Loucy (cell line): Measurements from ENCODE around the gene ERICH2.
A peak's percentile ranks its signal among the peaks of the same experiment; 100 is the strongest.

ENCODE experiments used
- H2AFZ ChIP-seq: fragments of 200-600 bp; sonication (generic); 2 replicates; pipeline ENCODE4 v1.6.0; 2016; ENCODE audit warnings: antibody characterized with exemption, mild to moderate bottlenecking, low read length, moderate library complexity
- H3F3A ChIP-seq: fragments of 200-600 bp; 2 replicates; pipeline ENCODE4 v1.6.0; 2016; ENCODE audit warnings: antibody characterized with exemption, low read depth, mild to moderate bottlenecking
- H3K27me3 ChIP-seq: fragments of 200-600 bp; sonication (generic); 2 replicates; pipeline ENCODE4 v1.6.1; 2014; ENCODE audit warnings: low read length, mild to moderate bottlenecking; ENCODE audit not compliant: insufficient read depth, poor library complexity, severe bottlenecking
- H3K36me3 ChIP-seq: fragments of 200-600 bp; sonication (generic); 2 replicates; pipeline ENCODE4 v1.6.1; 2016; ENCODE audit warnings: low read length; ENCODE audit not compliant: insufficient read depth
- H3K4me1 ChIP-seq: fragments of 200-600 bp; sonication (generic); 2 replicates; pipeline ENCODE4 v1.5.1; 2014; ENCODE audit warnings: low read length, mild to moderate bottlenecking; ENCODE audit not compliant: insufficient read depth, poor library complexity, severe bottlenecking
- H3K4me2 ChIP-seq: fragments of 200-600 bp; sonication (generic); 2 replicates; pipeline ENCODE4 v1.6.0; 2014; ENCODE audit warnings: antibody characterized with exemption, low read length, low read depth, mild to moderate bottlenecking; ENCODE audit not compliant: poor library complexity, severe bottlenecking
- H3K4me3 ChIP-seq: fragments of 200-600 bp; sonication (generic); 2 replicates; pipeline ENCODE4 v1.5.1; 2014; ENCODE audit warnings: low read length, mild to moderate bottlenecking, mixed read lengths; ENCODE audit not compliant: poor library complexity, severe bottlenecking
- H3K79me2 ChIP-seq: fragments of 200-600 bp; sonication (generic); 2 replicates; pipeline ENCODE4 v1.6.1; 2014; ENCODE audit warnings: low read length; ENCODE audit not compliant: insufficient read depth
- H3K9ac ChIP-seq: fragments of 200-600 bp; sonication (generic); 2 replicates; pipeline ENCODE4 v1.6.0; 2014; ENCODE audit warnings: mild to moderate bottlenecking, low read depth, low read length, moderate library complexity; ENCODE audit not compliant: poor library complexity, severe bottlenecking
- H3K9me2 ChIP-seq: fragments of 200-600 bp; sonication (generic); replicated peaks from 2 replicates; pipeline ENCODE4 v1.6.1; 2016; ENCODE audit warnings: low read depth, low read length, mixed read lengths
- H3K9me3 ChIP-seq: fragments of 200-600 bp; sonication (generic); 2 replicates; pipeline ENCODE4 v1.6.1; 2014; ENCODE audit warnings: mild to moderate bottlenecking, antibody characterized with exemption, low read length, low read depth; ENCODE audit not compliant: insufficient read depth
- H4K20me1 ChIP-seq: fragments of 200-600 bp; sonication (generic); 2 replicates; pipeline ENCODE4 v1.6.0; 2014; ENCODE audit warnings: antibody characterized with exemption, low read length, mild to moderate bottlenecking; ENCODE audit not compliant: insufficient read depth, poor library complexity, severe bottlenecking
- EZH2phosphoT487 ChIP-seq: fragments of 200-600 bp; IDR thresholded peaks from 2 replicates; pipeline ENCODE4 v1.6.1; 2018; ENCODE audit warnings: antibody characterized with exemption, mild to moderate bottlenecking, moderate library complexity, borderline replicate concordance
- TF ChIP-seq, protein P1 (sequence below): fragments of 200-600 bp; sonication (generic); conservative IDR thresholded peaks from 2 replicates; pipeline ENCODE4 v1.5.1; 2014; ENCODE audit warnings: mild to moderate bottlenecking, antibody characterized with exemption, low read length

Gene ERICH2

DNA sequence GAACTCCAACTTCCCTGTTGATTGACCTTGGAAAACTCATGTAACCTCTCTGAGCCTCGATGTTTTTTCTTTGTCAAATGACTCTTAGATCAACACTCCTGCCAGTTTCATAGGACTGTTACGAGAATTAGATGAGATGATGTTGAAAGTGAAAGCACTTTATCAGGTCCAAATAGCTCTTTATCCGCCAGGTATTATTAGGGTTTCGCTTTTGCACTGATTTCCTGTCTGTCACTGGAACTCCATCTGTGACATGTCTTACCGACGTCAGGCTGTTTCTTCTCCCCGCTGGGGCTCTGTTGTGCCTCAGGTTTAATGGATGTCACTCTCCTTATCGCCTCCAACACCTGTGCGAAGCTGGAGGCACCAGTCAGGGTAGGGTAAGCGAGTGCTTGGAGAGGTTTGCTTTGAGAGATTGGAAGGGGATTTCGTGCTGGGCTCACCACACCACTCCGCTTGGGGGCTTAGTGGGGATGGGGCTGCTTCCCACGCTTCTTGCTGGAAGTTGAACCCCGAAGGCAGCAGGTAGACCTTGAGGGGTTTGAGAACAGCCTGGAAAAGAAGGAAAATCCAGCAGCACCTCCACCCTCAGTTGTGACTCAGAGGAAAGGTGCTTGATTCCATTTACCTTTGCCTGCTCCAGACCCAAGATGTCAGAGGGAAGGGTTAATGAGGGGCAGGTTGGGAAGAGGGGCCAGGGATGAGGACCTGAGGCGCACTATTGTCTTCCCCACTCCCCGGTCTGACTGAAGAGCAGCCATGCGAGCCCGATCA lies 50.8 kb downstream of the ERICH2 start:
- TF ChIP-seq EZH2phosphoT487 = no peak
- TF ChIP-seq, protein P1, sequence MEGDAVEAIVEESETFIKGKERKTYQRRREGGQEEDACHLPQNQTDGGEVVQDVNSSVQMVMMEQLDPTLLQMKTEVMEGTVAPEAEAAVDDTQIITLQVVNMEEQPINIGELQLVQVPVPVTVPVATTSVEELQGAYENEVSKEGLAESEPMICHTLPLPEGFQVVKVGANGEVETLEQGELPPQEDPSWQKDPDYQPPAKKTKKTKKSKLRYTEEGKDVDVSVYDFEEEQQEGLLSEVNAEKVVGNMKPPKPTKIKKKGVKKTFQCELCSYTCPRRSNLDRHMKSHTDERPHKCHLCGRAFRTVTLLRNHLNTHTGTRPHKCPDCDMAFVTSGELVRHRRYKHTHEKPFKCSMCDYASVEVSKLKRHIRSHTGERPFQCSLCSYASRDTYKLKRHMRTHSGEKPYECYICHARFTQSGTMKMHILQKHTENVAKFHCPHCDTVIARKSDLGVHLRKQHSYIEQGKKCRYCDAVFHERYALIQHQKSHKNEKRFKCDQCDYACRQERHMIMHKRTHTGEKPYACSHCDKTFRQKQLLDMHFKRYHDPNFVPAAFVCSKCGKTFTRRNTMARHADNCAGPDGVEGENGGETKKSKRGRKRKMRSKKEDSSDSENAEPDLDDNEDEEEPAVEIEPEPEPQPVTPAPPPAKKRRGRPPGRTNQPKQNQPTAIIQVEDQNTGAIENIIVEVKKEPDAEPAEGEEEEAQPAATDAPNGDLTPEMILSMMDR = no peak
- Histone ChIP-seq H3F3A (no peaks in the 10 kb centered on the region), H3K27me3 (peaks cover 4% of the 10 kb centered on the region), H3K4me2 (peak overlapping the region; percentile 26), H3K79me2 (no peaks in the 10 kb centered on the region), H3K9me3 (no peaks in the 10 kb centered on the region), H3K4me1 (peaks cover 18% of the 10 kb centered on the region), H3K36me3 (no peaks in the 10 kb centered on the region), H3K4me3 (peak overlapping the region; percentile 43), H4K20me1 (no peaks in the 10 kb centered on the region), H3K9ac (no peak overlapping the region), H2AFZ (peak overlapping the region; percentile 11; the same call in 1 of the 2 replicates), H3K9me2 (no peaks in the 10 kb centered on the region)

DNA sequence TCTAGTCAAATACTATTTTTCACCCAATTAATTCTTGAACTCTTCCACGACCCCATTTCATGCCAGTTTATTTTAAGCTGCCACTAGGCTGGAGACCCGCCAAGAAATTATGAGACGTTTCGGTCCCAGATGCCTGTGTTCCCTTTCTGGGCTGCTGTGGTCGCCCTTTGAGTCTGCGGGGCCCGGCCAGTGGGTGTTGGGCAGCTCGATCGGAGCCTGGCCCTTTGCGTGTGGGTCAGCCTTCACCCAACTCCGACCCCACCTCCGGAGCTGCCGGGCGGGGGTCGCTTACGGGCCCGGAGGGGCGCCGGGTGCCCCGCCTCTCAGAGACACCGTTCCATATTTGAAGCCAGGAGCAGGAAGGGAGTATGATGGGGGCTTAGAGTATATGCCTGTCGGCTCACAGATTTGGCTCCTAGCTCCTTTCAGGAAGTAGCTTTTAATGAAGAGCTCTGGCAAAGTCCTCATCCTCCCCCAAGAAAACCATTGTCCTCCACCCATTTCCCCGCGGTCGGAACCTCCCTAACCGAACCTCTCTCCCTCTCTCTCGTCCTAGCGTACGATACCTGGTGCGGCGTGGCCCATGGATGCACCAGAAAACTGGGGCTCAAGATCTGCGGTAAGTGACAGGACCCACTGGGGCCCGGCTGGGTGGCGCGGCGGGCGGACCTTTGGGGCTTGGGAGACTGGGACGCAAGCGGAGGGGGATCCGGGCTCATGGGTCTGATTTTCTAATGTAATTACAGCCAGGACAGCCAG lies 51.5 kb downstream of the ERICH2 start:
- H3K9ac ChIP-seq = no peak overlapping the region
- H3K4me1 ChIP-seq = peaks cover 19% of the 10 kb centered on the region
- no peaks in the 10 kb centered on the region for H3F3A ChIP-seq
- H3K9me3 ChIP-seq = no peaks in the 10 kb centered on the region
- no peaks in the 10 kb centered on the region for H3K79me2 ChIP-seq
- no peaks in the 10 kb centered on the region for H3K9me2 ChIP-seq
- peaks cover 4% of the 10 kb centered on the region for H3K27me3 ChIP-seq
- H3K4me2 ChIP-seq = no peak overlapping the region
- H3K4me3 ChIP-seq = no peak overlapping the region
- no peaks in the 10 kb centered on the region for H3K36me3 ChIP-seq
- H2AFZ ChIP-seq = no peak overlapping the region
- no peak for TF ChIP-seq EZH2phosphoT487
- TF ChIP-seq, protein P1 = no peak
- H4K20me1 ChIP-seq = no peaks in the 10 kb centered on the region

DNA sequence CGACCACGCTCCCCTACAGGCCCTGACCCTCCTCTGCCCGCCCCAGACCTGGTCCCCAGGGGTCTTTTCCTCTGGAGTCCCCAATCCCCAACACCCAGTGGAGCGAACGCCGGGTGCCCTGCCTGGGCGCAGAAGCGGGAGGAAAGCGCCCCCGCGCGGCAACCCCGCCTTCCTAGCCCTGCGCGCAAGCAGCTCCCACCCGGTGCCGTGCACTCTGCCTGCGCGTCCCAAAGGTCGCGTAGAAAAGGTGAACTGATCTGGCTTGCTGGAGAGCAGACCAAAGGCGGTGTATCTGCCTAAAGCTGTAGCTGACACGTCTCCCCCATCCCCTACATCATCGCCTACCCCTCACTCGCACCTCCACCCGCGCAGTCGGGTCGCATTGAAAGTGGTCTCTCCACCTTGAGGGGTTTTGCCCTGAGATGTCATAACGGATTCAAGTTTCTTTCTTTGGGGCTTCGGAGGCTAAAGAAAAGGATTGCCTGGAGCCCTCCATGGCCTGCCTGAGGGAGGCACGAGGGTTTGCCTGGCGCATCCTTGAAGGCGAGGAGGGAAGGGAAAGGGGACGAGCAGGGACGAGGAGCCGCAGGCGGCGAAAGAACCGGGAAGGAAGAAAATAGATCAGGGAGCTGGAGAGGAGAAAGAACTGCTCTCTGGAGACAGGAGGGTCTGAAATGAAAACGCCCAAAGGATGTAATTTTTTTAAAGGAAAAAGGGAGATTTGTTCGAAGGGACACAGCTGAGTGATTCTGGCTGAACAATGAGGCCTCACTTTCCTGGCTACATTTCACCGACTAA lies 52.3 kb downstream of the ERICH2 start:
- no peak overlapping the region for H2AFZ ChIP-seq
- no peaks in the 10 kb centered on the region for H3K36me3 ChIP-seq
- no peaks in the 10 kb centered on the region for H3F3A ChIP-seq
- H3K9me3 ChIP-seq = no peaks in the 10 kb centered on the region
- H3K9me2 ChIP-seq = no peaks in the 10 kb centered on the region
- no peaks in the 10 kb centered on the region for H4K20me1 ChIP-seq
- TF ChIP-seq EZH2phosphoT487 = no peak
- TF ChIP-seq, protein P1 = no peak
- no peak overlapping the region for H3K4me3 ChIP-seq
- peaks cover 23% of the 10 kb centered on the region for H3K4me1 ChIP-seq
- H3K4me2 ChIP-seq = no peak overlapping the region
- H3K27me3 ChIP-seq = peaks cover 3% of the 10 kb centered on the region
- H3K9ac ChIP-seq = no peak overlapping the region
- no peaks in the 10 kb centered on the region for H3K79me2 ChIP-seq
